GM12874 (cell line): ENCODE results near the gene JAG1.

Experiments used
- TF ChIP-seq, protein P1 (sequence below): IDR thresholded peaks from 2 replicates; pipeline ENCODE4 v1.5.1; 2011; ENCODE audit warnings: low read depth, mild to moderate bottlenecking, control low read depth, low read length, moderate library complexity; ENCODE audit not compliant: insufficient read depth

Gene JAG1

DNA sequence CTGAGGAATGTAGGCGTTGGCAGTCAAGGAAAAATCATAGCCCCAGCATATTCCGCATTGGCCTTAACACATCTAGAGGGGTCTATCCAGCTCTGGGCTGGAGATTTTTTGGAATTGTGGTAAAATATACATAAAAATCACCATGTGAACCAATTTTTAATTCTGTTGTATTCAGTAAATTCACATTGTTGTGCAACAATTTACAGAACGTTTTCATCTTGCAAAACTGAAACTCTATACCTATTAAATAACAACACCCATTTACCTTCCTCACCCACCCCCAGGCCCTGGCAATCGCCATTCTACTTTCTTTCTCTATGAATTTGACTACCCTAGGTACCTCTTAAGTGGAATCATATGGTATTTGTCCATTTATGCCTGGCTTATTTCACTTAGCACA lies 6.8 kb upstream of the JAG1 start:
- TF ChIP-seq, protein P1, sequence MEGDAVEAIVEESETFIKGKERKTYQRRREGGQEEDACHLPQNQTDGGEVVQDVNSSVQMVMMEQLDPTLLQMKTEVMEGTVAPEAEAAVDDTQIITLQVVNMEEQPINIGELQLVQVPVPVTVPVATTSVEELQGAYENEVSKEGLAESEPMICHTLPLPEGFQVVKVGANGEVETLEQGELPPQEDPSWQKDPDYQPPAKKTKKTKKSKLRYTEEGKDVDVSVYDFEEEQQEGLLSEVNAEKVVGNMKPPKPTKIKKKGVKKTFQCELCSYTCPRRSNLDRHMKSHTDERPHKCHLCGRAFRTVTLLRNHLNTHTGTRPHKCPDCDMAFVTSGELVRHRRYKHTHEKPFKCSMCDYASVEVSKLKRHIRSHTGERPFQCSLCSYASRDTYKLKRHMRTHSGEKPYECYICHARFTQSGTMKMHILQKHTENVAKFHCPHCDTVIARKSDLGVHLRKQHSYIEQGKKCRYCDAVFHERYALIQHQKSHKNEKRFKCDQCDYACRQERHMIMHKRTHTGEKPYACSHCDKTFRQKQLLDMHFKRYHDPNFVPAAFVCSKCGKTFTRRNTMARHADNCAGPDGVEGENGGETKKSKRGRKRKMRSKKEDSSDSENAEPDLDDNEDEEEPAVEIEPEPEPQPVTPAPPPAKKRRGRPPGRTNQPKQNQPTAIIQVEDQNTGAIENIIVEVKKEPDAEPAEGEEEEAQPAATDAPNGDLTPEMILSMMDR, result no peak

DNA sequence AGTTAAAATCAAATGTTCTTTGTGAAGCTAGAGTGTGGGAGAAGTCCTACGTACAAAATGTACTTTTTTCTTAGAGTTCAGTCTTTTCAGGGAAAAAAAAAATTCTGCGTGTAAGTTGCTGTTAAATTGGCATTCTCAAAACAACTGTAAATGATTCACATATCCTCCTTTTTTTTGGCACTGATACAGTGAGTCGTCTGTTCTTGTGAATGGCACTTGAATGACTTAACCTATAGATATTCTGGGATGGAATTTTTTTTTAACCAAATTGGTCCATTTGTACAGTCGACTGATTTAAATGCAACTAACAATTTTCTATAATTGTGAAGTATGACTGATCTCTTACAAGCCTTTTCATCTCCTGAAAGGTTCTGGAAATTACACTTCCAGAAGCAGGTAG lies 5.5 kb upstream of the JAG1 start:
- TF ChIP-seq, protein P1, result no peak

DNA sequence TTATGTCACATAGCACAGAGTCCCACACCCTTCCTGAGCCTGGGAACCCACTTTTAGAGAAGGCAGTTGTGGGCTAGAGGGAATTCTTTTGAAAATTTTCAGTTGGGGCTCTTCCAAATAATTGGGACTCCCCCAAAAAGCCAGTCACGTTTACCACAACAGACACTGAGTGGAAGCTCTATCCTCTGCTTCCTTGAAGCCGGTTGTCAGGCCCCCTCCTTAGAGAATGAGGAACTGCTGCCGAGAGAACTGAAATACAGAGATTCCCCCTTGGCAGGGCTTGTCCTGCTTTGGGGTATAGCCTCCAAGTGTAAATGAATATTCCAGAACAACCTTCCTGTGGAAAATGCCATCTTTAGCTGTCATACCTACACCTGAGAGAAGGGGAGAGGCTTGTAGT lies 2.7 kb upstream of the JAG1 start:
- TF ChIP-seq, protein P1, result no peak

DNA sequence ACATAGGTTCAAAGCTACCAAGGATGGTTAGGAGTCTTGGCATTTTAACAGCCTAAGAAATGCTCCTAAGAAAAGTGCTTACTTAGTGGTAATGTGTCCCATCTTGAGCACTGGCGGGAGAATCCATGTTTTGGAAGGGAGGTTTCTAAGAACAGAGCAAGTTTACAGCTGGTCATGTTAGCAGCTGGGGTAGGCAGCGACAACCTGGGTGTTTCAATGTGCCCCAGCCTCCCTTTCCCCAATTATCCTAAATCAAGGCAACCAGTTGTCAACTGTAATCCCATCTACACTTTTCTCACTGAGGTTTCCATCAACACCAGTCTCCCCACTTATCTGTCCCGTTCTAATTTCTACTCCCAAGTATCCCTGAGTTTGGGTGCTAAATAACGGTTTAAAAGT lies 1.6 kb upstream of the JAG1 start:
- TF ChIP-seq, protein P1, result no peak

DNA sequence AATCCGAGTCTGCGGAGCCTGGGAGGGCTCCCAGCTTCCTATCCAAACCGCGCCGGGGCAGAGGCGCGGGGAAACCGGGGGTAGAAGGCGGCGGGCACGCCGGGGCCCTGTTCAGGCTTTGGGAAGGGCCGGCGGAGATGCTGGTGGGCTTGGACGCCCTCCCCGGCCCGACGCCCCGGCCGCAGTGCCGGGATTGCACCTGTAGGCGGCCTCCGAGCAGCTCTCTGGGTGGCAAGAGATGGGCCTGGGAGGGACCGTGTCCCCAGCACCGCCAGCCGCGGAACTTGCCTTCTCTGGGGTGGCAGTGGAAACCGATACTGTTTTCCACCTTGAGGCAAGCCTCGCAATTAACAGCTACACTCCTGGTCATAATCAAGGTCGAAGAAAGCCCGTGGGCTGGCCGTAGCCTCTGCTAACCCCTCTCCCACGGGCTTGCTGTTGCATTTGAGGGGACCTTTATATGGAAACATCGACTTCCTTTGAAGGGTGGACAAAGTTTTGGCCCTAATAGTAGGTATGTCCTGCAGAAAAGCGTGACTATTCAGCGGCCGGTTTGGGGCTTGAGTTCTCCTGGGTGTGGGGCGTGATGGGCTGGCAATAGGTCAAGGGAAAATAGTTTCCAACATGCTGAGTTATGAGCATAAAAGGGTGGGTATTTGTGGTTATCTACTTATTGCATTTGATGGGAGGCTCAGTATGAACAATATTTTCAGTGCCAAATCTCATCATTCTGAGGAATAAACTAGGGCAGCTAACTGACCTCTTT lies 1.1 kb upstream of the JAG1 start:
- TF ChIP-seq, protein P1, result peak; percentile 84

DNA sequence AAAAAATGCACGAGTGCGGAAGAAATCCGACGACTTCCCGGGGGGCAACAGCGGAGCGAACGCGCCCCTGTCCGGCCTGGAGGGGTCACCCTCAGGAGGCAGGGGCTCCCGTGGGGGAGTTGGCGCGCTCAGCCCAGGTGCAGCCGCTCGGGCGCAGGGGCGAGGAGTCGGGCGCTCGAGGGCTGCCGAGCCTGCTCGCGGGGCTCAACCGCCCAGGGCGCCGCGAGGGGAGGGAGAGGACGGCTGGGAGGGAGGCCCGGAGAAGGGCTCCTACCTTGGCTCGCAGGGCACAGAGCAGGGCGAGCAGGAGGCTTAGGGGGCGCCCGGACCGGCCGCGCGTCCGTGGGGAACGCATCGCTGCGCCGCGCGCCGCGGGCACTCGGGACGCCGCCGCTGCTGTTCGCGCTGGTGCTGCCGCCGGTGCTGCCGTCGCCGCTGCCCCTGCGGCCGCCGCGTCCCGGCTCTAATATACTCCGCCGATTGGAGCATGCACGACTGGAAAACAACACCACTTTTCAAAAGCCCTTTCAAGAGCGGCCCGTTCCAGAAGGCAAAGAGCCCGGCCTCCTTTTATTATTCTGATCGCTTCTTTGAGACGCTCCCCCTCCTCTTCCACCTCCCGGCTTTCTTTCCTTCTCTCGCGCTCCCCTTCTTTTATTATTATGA lies 490 bp downstream of the JAG1 start:
- TF ChIP-seq, protein P1, result no peak

DNA sequence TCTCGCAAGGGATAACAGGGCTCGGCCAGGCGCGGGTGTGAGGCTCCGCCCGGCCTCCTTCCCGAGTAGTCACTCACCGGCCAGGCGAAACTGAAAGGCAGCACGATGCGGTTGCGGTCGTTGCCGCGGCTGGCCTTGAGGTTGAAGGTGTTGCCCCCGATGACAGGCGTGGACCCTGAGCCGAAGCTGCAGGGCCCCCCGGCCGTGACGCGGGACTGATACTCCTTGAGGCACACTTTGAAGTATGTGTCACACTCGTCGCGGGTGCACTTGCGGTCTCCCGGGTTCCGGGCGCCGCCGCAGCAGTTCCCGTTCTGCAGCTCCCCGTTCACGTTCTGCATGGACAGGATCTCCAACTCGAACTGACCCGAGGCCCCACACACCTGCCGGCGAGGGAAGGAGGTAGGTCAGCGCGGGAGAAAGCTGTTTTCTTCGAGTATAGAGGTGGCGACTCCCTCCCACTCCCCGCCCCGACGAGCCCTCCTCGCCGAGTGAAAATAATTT lies 1.1 kb downstream of the JAG1 start:
- TF ChIP-seq, protein P1, result no peak
